Ovary (tissue), 3 donors: ENCODE results near the gene ANO2.

Source experiments
- CTCF ChIP-seq, 3 donors: fragments of 450-650 bp in 2 of 3; fragments of 200-600 bp in 1 of 3; IDR thresholded peaks; one replicate each; pipeline versions ENCODE4 v1.5.1 to v1.8.0; 2016 to 2022; ENCODE audit warnings: antibody characterized with exemption in 3 of 3, mild to moderate bottlenecking in 1 of 3
- EP300 ChIP-seq: sonication (generic); formaldehyde crosslinking; IDR thresholded peaks from one replicate; pipeline ENCODE4 v1.6.1; 2017; ENCODE audit warnings: antibody characterized with exemption
- POLR2A ChIP-seq: fragments of 450-650 bp; IDR thresholded peaks from one replicate; pipeline ENCODE4 v1.6.1; 2017; ENCODE audit warnings: antibody characterized with exemption, mild to moderate bottlenecking, moderate library complexity
- donor health status: DM: no; HTN: no; CAD: no.

- TF ChIP-seq CTCF (IDR thresholded peaks at IDR 0.05): no peak
- no peak for TF ChIP-seq POLR2A
- no peak for TF ChIP-seq EP300
These were observed 228.9 kb downstream of the ANO2 start for GRCh38 chr12:5716201-5716600.
